ENCODE data around the gene SCART1.

- no peak for TF ChIP-seq CTCF (IDR thresholded peaks at IDR 0.05)
- TF ChIP-seq POLR2A (IDR thresholded peaks at IDR 0.05) = no peak
These were observed 3.5 kb downstream of the SCART1 start for GRCh38 chr10:133457100-133457841.

All from uterus (tissue), 2 donors.